Stimulated activated CD8-positive, alpha-beta memory T cell treated with anti-CD3 and anti-CD28 coated beads, Interleukin-4, amount 100 ng/mL, for 24 hours (primary cell): ENCODE measurements around the gene ZBTB20.

Experiments
- DNase-seq: peaks from one replicate; pipeline ENCODE4 v3.0.0-alpha.2; 2020; ENCODE audit warnings: low read depth

Gene ZBTB20

GRCh38 chr3:114624571-114625181 lies 522.4 kb downstream of the ZBTB20 start:
- no peak for DNase-seq

- DNase-seq = no peak
Observed at GRCh38 chr3:114624047-114624445, 523.0 kb downstream of the ZBTB20 start.

GRCh38 chr3:114623420-114624046 lies 523.6 kb downstream of the ZBTB20 start:
- DNase-seq = no peak

GRCh38 chr3:114622001-114622400 lies 525.1 kb downstream of the ZBTB20 start:
- no peak for DNase-seq

- DNase-seq = no peak
Observed at GRCh38 chr3:114619771-114620170, 527.3 kb downstream of the ZBTB20 start.

GRCh38 chr3:114615523-114616085 lies 531.5 kb downstream of the ZBTB20 start:
- DNase-seq = no peak

- no peak for DNase-seq
Observed at GRCh38 chr3:114609973-114610630, 537.0 kb downstream of the ZBTB20 start.

- DNase-seq = no peak
Observed at GRCh38 chr3:114608293-114608692, 538.8 kb downstream of the ZBTB20 start.

GRCh38 chr3:114606336-114606735 lies 540.8 kb downstream of the ZBTB20 start:
- DNase-seq = no peak

GRCh38 chr3:114600571-114600970 lies 546.5 kb downstream of the ZBTB20 start:
- no peak for DNase-seq

GRCh38 chr3:114597871-114598270 lies 549.2 kb downstream of the ZBTB20 start:
- DNase-seq = no peak

- no peak for DNase-seq
Observed at GRCh38 chr3:114597012-114597411, 550.1 kb downstream of the ZBTB20 start.

- no peak for DNase-seq
Observed at GRCh38 chr3:114596147-114596546, 550.9 kb downstream of the ZBTB20 start.

GRCh38 chr3:114595522-114596028 lies 551.5 kb downstream of the ZBTB20 start:
- no peak for DNase-seq

- DNase-seq = no peak
Observed at GRCh38 chr3:114590309-114591047, 556.6 kb downstream of the ZBTB20 start.

- DNase-seq = no peak
Observed at GRCh38 chr3:114587986-114588385, 559.1 kb downstream of the ZBTB20 start.

- no peak for DNase-seq
Observed at GRCh38 chr3:114586119-114586518, 561.0 kb downstream of the ZBTB20 start.

- no peak for DNase-seq
Observed at GRCh38 chr3:114585687-114586086, 561.4 kb downstream of the ZBTB20 start.

GRCh38 chr3:114584734-114585371 lies 562.2 kb downstream of the ZBTB20 start:
- no peak for DNase-seq

GRCh38 chr3:114582929-114583328 lies 564.2 kb downstream of the ZBTB20 start:
- no peak for DNase-seq

GRCh38 chr3:114572364-114573062 lies 574.6 kb downstream of the ZBTB20 start:
- DNase-seq = no peak
